Measurements from ENCODE around the gene NTRK2. TPM values are rescaled to one million over a fixed set of nuclear protein-coding genes. Genes with fewer than 3 reads are reported as not detected.

NTRK2 gene
- total and polyA plus RNA-seq, 2 experiments from 2014 or later: 0.03 TPM; not detected in 1

- TF ChIP-seq ZNF462 (CRISPR knock-in tag; IDR thresholded peaks at IDR 0.05) (no peak), ETS1 (IDR thresholded peaks at IDR 0.05) (no peak), NANOG (IDR thresholded peaks at IDR 0.05; ENCODE audit: borderline replicate concordance) (no peak), ZNF114 (CRISPR knock-in tag; IDR thresholded peaks at IDR 0.05) (no peak), JUNB (IDR thresholded peaks at IDR 0.05; ENCODE audit: unreplicated experiment) (no peak), EZH2 (IDR thresholded peaks at IDR 0.05; ENCODE audit: low read depth, unreplicated experiment) (no peak), ZNF331 (CRISPR knock-in tag; IDR thresholded peaks at IDR 0.05; ENCODE audit: low read depth) (no peak), EZH2phosphoT487 (IDR thresholded peaks at IDR 0.05; ENCODE audit: unreplicated experiment) (no peak)
Observed at GRCh38 chr9:84862308-84862707, 192.8 kb downstream of the NTRK2 start (continued).

- H4K20me1 ChIP-seq (replicated peaks; ENCODE audit: insufficient read depth): no peaks in the 10 kb centered on the region
- H3K36me3 Mint-ChIP-seq (ENCODE audit: low read depth): no peaks in the 10 kb centered on the region
- peak overlapping the region; percentile 54 for H3K4me2 ChIP-seq
- no peaks in the 10 kb centered on the region for H3F3A ChIP-seq (replicated peaks; ENCODE audit: low read depth)
- peaks cover 40% of the 10 kb centered on the region for H3K4me1 ChIP-seq (ENCODE audit: insufficient read depth)
- no peak overlapping the region for H3K27ac ChIP-seq (ENCODE audit: low read depth)
- H3K4me3 Mint-ChIP-seq: no peak overlapping the region
- no peak overlapping the region for H2AFZ ChIP-seq
- no peaks in the 10 kb centered on the region for H3K27me3 ChIP-seq (ENCODE audit: insufficient read depth)
- ATAC-seq (peak; percentile 98), DNase-seq (ENCODE audit: low spot score) (peak; percentile 89)
- no peaks in the 10 kb centered on the region for H3K79me2 ChIP-seq (replicated peaks; ENCODE audit: insufficient read depth)
- peak overlapping the region; percentile 17; the same call in 1 of the 2 replicates for H3K27ac Mint-ChIP-seq
- H3K9me2 ChIP-seq (ENCODE audit: insufficient read depth): peaks cover 18% of the 10 kb centered on the region; the same call in 1 of the 2 replicates
- no peaks in the 10 kb centered on the region for H3K36me3 ChIP-seq (ENCODE audit: insufficient read depth)
- H3K27me3 Mint-ChIP-seq (ENCODE audit: insufficient read depth, low read depth, poor library complexity): peaks cover 10% of the 10 kb centered on the region
- peaks cover 62% of the 10 kb centered on the region for H3K4me1 Mint-ChIP-seq
- H3K4me3 ChIP-seq: no peak overlapping the region
- no peaks in the 10 kb centered on the region for H3K9me3 Mint-ChIP-seq
- TF ChIP-seq EZH2 (IDR thresholded peaks at IDR 0.05; ENCODE audit: low read depth, unreplicated experiment) (no peak), CTCF (conservative IDR thresholded peaks at IDR 0.05; ENCODE audit: low read depth in 2 of 2) (no peak), CREB1 (CRISPR knock-in tag; IDR thresholded peaks at IDR 0.05; ENCODE audit: low read depth) (peak; percentile 43; the same call in 1 of the 2 replicates), EZH2phosphoT487 (IDR thresholded peaks at IDR 0.05; ENCODE audit: unreplicated experiment) (no peak), REST (IDR thresholded peaks at IDR 0.05; ENCODE audit: unreplicated experiment) (no peak), JUNB (IDR thresholded peaks at IDR 0.05; ENCODE audit: unreplicated experiment) (no peak), ZNF331 (CRISPR knock-in tag; IDR thresholded peaks at IDR 0.05; ENCODE audit: low read depth) (no peak)
Observed at GRCh38 chr9:84862810-84863287, 193.3 kb downstream of the NTRK2 start.

Measured in GM23338 (cell line).